22Rv1 (cell line): Measurements from ENCODE around the gene DHFR2.

Experiments used
- H3K27ac ChIP-seq: fragments of 450-650 bp; 2 replicates; pipeline ENCODE4 v1.5.1; 2017
- CTCF ChIP-seq: fragments of 450-650 bp; IDR thresholded peaks from 2 replicates; pipeline ENCODE4 v1.5.1; 2017; ENCODE audit warnings: mild to moderate bottlenecking
- ZFX ChIP-seq: fragments of 450-650 bp; IDR thresholded peaks from 2 replicates; pipeline ENCODE4 v1.6.1; 2017; ENCODE audit warnings: antibody characterized with exemption, borderline replicate concordance

The DHFR2 gene

GRCh38 chr3:94015025-94015424 lies 47.7 kb downstream of the DHFR2 start:
- H3K27ac ChIP-seq = no peak overlapping the region
- no peak for TF ChIP-seq ZFX
- no peak for TF ChIP-seq CTCF

GRCh38 chr3:94012185-94012584 lies 50.5 kb downstream of the DHFR2 start:
- TF ChIP-seq ZFX (no peak), CTCF (no peak)
- H3K27ac ChIP-seq = no peak overlapping the region

DNA sequence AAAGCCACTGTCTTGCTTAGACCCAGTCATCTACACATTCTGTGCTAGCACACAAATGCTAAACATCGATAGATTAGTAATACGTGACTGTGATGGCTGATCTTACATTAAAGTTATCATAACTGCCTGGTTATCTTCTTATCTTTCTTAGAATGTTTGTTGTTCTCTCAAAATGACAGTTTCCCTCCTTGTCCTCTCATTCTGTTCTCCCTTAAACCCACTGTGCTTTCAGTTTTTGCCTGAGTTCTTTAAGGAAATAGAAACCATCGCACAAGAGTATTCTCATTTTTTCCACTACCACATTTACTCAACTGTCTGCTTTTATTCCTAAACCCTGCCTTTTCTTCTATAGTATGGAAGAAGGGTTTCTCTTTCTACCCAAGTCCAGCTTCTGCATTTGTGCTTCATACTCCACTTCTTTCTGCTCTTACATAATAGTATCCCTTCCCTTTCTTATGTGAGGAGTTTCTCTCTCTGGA lies 51.4 kb downstream of the DHFR2 start:
- H3K27ac ChIP-seq = no peak overlapping the region
- TF ChIP-seq CTCF (no peak), ZFX (no peak)

- TF ChIP-seq ZFX = no peak
- TF ChIP-seq CTCF = no peak
- no peak overlapping the region for H3K27ac ChIP-seq
These were observed 53.1 kb downstream of the DHFR2 start for GRCh38 chr3:94009608-94010007.

GRCh38 chr3:94008253-94008652 lies 54.5 kb downstream of the DHFR2 start:
- no peak overlapping the region for H3K27ac ChIP-seq
- TF ChIP-seq ZFX = no peak
- TF ChIP-seq CTCF = no peak
